Measurements from ENCODE around the gene SLC26A2.

SLC26A2 gene

GRCh38 chr5:149962601-149963300, 2.2 kb downstream of the SLC26A2 start:
- DNase-seq = no peak

- no peak for DNase-seq
Measured at GRCh38 chr5:149963729-149964128, 3.2 kb downstream of the SLC26A2 start.

- no peak for DNase-seq
Measured at GRCh38 chr5:149966946-149967345, 6.4 kb downstream of the SLC26A2 start.

- no peak for DNase-seq
Measured at GRCh38 chr5:149969181-149969930, 8.8 kb downstream of the SLC26A2 start.

- no peak for DNase-seq
Measured at GRCh38 chr5:149975409-149975808, 14.9 kb downstream of the SLC26A2 start.

- no peak for DNase-seq
Measured at GRCh38 chr5:149979896-149980295, 19.3 kb downstream of the SLC26A2 start.

GRCh38 chr5:149981206-149981605, 20.6 kb downstream of the SLC26A2 start:
- no peak for DNase-seq

- no peak for DNase-seq
Measured at GRCh38 chr5:149982505-149982904, 21.9 kb downstream of the SLC26A2 start.

- no peak for DNase-seq
Measured at GRCh38 chr5:149988126-149988525, 27.6 kb downstream of the SLC26A2 start.

- peak; percentile 60 for DNase-seq
Measured at GRCh38 chr5:149990518-149991376, 30.2 kb downstream of the SLC26A2 start.

- DNase-seq = no peak
Measured at GRCh38 chr5:149993471-149993870, 32.9 kb downstream of the SLC26A2 start.

- DNase-seq = no peak
Measured at GRCh38 chr5:149995385-149996204, 35.0 kb downstream of the SLC26A2 start.

- DNase-seq = no peak
Measured at GRCh38 chr5:149996205-149996890, 35.8 kb downstream of the SLC26A2 start.

- no peak for DNase-seq
Measured at GRCh38 chr5:149998281-149998680, 37.7 kb downstream of the SLC26A2 start.

GRCh38 chr5:149999359-149999758, 38.8 kb downstream of the SLC26A2 start:
- no peak for DNase-seq

- DNase-seq = no peak
Measured at GRCh38 chr5:149999866-150000255, 39.3 kb downstream of the SLC26A2 start.

GRCh38 chr5:150000256-150000989, 39.9 kb downstream of the SLC26A2 start, which contains the start of the genes HMGXB3 and TIGD6:
HMGXB3 (plus strand) TSS chr5:150000739; CDS start chr5:150004853, 4,114 bp downstream.
TIGD6 (minus strand) TSS chr5:150000654; CDS start chr5:149996348, 4,306 bp downstream.
- peak; percentile 95 for DNase-seq

GRCh38 chr5:150000990-150001659, 40.6 kb downstream of the SLC26A2 start:
- DNase-seq = peak; percentile 58

GRCh38 chr5:150001660-150002486, 41.3 kb downstream of the SLC26A2 start:
- peak; percentile 57 for DNase-seq

Data from right forelimb (tissue), 1 donor.